T-cell (primary cell): ENCODE data around the gene CCL25. TPM values are rescaled to one million over a fixed set of nuclear protein-coding genes. Genes with fewer than 3 reads are reported as not detected.

ENCODE experiments used
- ATAC-seq, 4 experiments: fragments of 200-7000 bp in 3 of 4; fragments of 150-1000 bp in 1 of 4; cut with Tn5 transposase; replicated peaks in 1 of 4; 1 replicate in 3 of 4; 2 replicates in 1 of 4; pipeline ENCODE4 v1.10.0; 2021; ENCODE audit warnings: moderate library complexity in 3 of 4, mild to moderate bottlenecking in 2 of 4, moderate number of reproducible peaks in 1 of 4
- CTCF ChIA-PET, 2 donors: fragments of 300-600 bp; sonication (Branson Sonifier 250); formaldehyde crosslinking; loops; one replicate each; lab custom pipeline; 2022; ENCODE audit warnings: antibody characterized with exemption in 2 of 2; lab: Charles Lee
- POLR2A ChIA-PET, 2 donors: fragments of 300-600 bp; sonication (Branson Sonifier 250); formaldehyde crosslinking; loops; one replicate each; lab custom pipeline; 2022; ENCODE audit warnings: antibody characterized with exemption in 2 of 2; lab: Charles Lee
- DNase-seq, 35 experiments: peaks; one replicate each; pipeline versions ENCODE4 v3.0.0 to v3.0.0-alpha.2; 2013 to 2023
- H3K27ac ChIP-seq: one replicate; pipeline ENCODE4 v1.5.1; 2013; ENCODE audit warnings: low read length
- H3K27me3 ChIP-seq, 2 experiments: replicated peaks in 1 of 2; 1 replicate in 1 of 2; 2 replicates in 1 of 2; pipeline versions ENCODE4 v1.6.1 to v1.7.0; 2013; ENCODE audit warnings: low read length in 1 of 2, mixed read lengths in 1 of 2; ENCODE audit not compliant: control insufficient read depth in 2 of 2, insufficient read depth in 2 of 2; ENCODE audit errors: extremely low read depth in 1 of 2
- H3K36me3 ChIP-seq, 2 donors: 1 replicate in 1 of 2; 2 replicates in 1 of 2; pipeline versions ENCODE4 v1.6.1 to v1.7.0; 2013; ENCODE audit warnings: low read length in 1 of 2; ENCODE audit not compliant: control insufficient read depth in 2 of 2, insufficient read depth in 1 of 2; ENCODE audit errors: extremely low read depth in 1 of 2
- H3K4me1 ChIP-seq, 2 experiments: 1 replicate in 1 of 2; 2 replicates in 1 of 2; pipeline versions ENCODE4 v1.6.1 to v1.7.0; 2013; ENCODE audit warnings: low read length in 2 of 2, mixed read lengths in 1 of 2; ENCODE audit not compliant: insufficient read depth in 2 of 2, control insufficient read depth in 1 of 2; ENCODE audit errors: extremely low read depth in 1 of 2
- H3K4me3 ChIP-seq, 2 donors: 1 replicate in 1 of 2; 2 replicates in 1 of 2; pipeline versions ENCODE4 v1.5.1 to v1.7.0; 2013; ENCODE audit warnings: mild to moderate bottlenecking in 2 of 2, low read length in 1 of 2, moderate library complexity in 1 of 2; ENCODE audit not compliant: control insufficient read depth in 1 of 2; ENCODE audit errors: extremely low read depth in 1 of 2
- H3K9me3 ChIP-seq: 2 replicates; pipeline ENCODE4 v1.7.0; 2013
- H3K27ac Mint-ChIP-seq, 2 donors: one replicate each; pipeline ENCODE4 v1.8.0; 2020 to 2021; ENCODE audit warnings: mild to moderate bottlenecking in 2 of 2, mixed read lengths in 2 of 2
- H3K27me3 Mint-ChIP-seq, 2 donors: one replicate each; pipeline ENCODE4 v1.8.0; 2021 to 2022; ENCODE audit warnings: mixed read lengths in 2 of 2
- H3K36me3 Mint-ChIP-seq: one replicate; pipeline ENCODE4 v1.8.0; 2021; ENCODE audit warnings: mixed read lengths
- H3K4me1 Mint-ChIP-seq, 3 donors: one replicate each; pipeline ENCODE4 v1.8.0; 2020 to 2022; ENCODE audit warnings: mixed read lengths in 3 of 3, mild to moderate bottlenecking in 1 of 3
- H3K4me3 Mint-ChIP-seq, 3 donors: one replicate each; pipeline ENCODE4 v1.8.0; 2020 to 2022; ENCODE audit warnings: mild to moderate bottlenecking in 3 of 3, mixed read lengths in 3 of 3, moderate library complexity in 3 of 3
- H3K9me3 Mint-ChIP-seq, 3 donors: one replicate each; pipeline ENCODE4 v1.8.0; 2020 to 2022; ENCODE audit warnings: mixed read lengths in 3 of 3
- WGBS: methylation state at CpG from one replicate; pipeline ENCODE4 v1.1.5; 2013; ENCODE audit warnings: missing lambda C conversion rate; ENCODE audit not compliant: insufficient coverage; 5-methylcytosine and 5-hydroxymethylcytosine counted together
- total RNA-seq, 35 experiments: library from RNA in 6 of 35; stranded (reverse) in 6 of 35; fragments of 120-200 nt in 1 of 35; gene quantifications; one replicate each; pipeline versions ENCODE4 v1.2.1 to v1.2.4 and lab custom pipeline; 2013 to 2026

The CCL25 gene
- total RNA-seq, 5 donors from 2014 or later (not counting 1 experiment from before 2014, with no cell fraction given): 1.4 TPM; not detected in 4

DNA sequence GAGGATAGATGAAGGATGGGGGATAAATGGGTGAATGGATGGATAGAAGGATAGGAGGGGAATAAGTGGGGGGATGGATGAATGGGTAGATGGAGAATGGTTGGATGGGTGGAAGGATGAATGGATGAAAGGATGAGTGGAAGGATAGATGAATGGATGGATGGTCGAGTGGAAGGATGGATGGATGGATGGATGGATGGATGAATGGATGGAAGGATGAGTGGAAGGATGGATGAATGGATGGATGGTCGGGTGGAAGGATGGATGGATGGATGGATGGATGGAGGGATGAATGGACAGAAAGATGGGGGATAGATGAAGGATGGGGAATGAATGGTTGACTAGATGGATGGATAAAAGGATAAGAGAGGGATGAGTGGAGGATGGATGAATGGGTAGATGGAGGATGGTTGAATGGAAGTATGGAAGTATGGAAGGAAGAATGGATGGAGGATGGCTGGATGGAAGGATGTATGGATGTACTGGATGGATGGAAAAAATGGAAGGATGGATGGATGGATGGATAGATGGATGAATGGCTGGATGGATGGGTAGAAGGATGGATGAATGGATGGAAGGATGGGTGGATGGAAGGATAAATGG lies 54.8 kb downstream of the CCL25 start:
- H3K9me3 Mint-ChIP-seq: no peaks in the 10 kb centered on the region
- DNase-seq (no peak), ATAC-seq (no peak)
- H3K27ac Mint-ChIP-seq: no peak overlapping the region
- Histone ChIP-seq H3K4me1 (no peaks in the 10 kb centered on the region), H3K27ac (no peak overlapping the region), H3K4me3 (no peak overlapping the region), H3K27me3 (peaks cover 0 to 54% of the 10 kb centered on the region in 2 experiments), H3K36me3 (no peaks in the 10 kb centered on the region), H3K9me3 (no peaks in the 10 kb centered on the region)
- 64% methylated on average over 2 of the region's 2 CpGs for WGBS
- no peaks in the 10 kb centered on the region for H3K4me1 Mint-ChIP-seq
- CTCF ChIA-PET: no interaction called here
- H3K36me3 Mint-ChIP-seq: no peaks in the 10 kb centered on the region
- POLR2A ChIA-PET: no interaction called here
- peaks cover 14 to 30% of the 10 kb centered on the region in 2 donors for H3K27me3 Mint-ChIP-seq
- H3K4me3 Mint-ChIP-seq: no peak overlapping the region

DNA sequence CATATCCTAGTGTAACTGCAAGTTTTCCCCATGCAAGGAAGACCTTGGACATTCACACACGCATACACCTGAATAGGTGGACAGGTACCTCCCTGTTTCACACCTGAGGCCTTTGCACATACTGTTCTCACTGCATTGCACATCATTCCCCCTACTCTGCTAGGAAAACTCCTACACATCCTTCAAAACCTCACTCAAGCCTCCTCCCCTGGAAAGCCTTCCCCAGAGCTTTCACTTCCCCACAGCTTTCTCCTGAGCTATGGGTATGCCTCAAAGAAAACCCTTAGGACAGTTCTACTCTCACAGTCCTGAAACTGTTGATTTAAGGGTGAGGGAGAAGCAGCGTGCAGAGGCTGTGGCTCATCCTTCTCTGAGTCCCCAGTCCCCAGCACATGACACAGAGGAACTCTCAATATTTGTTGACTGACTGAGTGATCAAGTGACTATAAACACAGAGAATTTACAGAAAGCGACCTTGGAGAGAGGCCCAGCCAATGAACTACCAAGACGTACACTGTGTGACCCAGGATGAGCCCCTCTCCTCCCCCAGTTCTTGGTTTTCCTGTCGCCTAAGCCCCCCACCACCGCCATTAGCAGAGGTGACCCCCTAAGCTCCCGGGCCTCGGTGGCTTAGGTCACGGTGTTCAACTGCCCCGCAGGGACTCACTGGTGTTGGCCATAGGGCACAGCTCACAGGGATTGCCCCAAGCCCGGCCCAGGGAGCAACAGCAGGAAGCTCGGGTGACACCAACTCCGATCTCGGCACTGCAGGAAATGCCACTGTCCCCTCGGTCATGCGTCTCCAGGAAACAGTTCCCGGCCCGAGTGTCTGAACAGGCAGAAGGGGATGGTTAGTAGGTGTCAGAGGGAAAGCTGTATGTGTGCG lies 56.2 kb downstream of the CCL25 start:
- WGBS: 66% methylated on average over 10 of the region's 19 CpGs
- Mint-ChIP-seq H3K27me3 (peaks cover 11 to 23% of the 10 kb centered on the region in 2 donors), H3K4me1 (no peaks in the 10 kb centered on the region), H3K4me3 (no peak overlapping the region), H3K9me3 (no peaks in the 10 kb centered on the region), H3K27ac (no peak overlapping the region), H3K36me3 (no peaks in the 10 kb centered on the region)
- Histone ChIP-seq H3K4me3 (no peak overlapping the region), H3K27ac (no peak overlapping the region), H3K4me1 (no peaks in the 10 kb centered on the region), H3K27me3 (peaks cover 0 to 45% of the 10 kb centered on the region in 2 experiments), H3K9me3 (no peaks in the 10 kb centered on the region), H3K36me3 (no peaks in the 10 kb centered on the region)
- CTCF ChIA-PET: no interaction called here
- ATAC-seq (no peak), DNase-seq (no peak)
- POLR2A ChIA-PET: no interaction called here

DNA sequence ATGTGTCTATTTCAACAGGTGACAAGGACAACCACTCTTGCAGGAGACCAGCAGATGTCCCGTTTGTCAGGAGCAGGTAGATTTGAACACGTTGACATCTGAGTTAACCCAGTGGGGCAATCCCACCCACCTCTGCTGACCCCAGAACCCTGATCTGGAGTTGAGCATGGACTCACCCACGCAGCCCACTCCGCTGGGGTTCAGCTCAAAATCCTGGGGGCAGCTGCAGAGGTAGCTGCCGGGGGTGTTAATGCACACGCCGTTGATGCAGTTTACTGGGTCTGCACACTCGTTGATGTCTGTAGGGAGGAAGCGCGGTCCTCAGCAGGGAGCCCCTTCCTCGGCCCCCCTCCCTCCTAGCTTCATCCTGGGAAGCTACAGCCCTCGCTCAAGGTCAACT lies 56.9 kb downstream of the CCL25 start:
- no peaks in the 10 kb centered on the region for H3K9me3 Mint-ChIP-seq
- peaks cover 11 to 23% of the 10 kb centered on the region in 2 donors for H3K27me3 Mint-ChIP-seq
- ATAC-seq (no peak), DNase-seq (no peak)
- Histone ChIP-seq H3K27me3 (peaks cover 0 to 41% of the 10 kb centered on the region in 2 experiments), H3K9me3 (no peaks in the 10 kb centered on the region), H3K4me3 (no peak overlapping the region), H3K27ac (no peak overlapping the region), H3K36me3 (no peaks in the 10 kb centered on the region), H3K4me1 (no peaks in the 10 kb centered on the region)
- CTCF ChIA-PET: no interaction called here
- POLR2A ChIA-PET: no interaction called here
- no peaks in the 10 kb centered on the region for H3K36me3 Mint-ChIP-seq
- no peak overlapping the region for H3K4me3 Mint-ChIP-seq
- H3K4me1 Mint-ChIP-seq: no peaks in the 10 kb centered on the region
- 72% methylated on average over 9 of the region's 12 CpGs for WGBS
- H3K27ac Mint-ChIP-seq: no peak overlapping the region

DNA sequence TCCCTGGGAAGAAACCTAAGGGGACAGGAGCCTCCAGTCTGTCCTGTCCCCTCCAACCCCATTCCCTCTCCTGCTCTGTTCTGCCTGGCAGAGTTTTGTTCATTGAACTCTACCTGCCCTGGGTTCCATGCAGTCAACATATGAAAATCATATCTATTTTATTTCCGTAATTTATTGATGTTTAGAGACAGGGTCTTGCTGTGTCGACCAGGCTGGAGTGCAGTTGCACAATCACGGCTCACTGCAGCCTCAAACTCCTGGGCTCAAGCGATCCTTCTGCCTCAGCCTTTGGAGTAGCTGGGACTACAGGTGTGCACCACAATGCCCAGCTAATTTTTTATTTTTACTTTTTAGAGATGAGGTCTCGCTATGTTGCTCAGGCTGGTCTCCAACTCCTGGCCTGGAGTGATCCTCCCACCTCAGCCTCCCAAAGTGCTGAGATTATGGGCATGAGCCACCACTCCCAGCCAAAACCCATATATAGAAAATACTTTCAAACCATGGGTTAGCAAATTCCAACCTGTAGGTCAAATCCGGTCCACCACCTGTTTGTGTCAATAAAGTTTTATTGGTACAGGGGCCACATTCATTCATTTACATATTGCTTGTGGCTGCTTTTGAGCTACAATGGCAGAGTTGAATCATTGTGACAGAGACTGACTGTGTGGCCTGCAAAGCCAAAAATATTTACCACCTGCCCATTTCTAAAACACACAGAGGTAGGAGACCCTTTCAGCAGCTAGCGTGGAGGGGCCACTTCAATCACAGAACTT lies 57.5 kb downstream of the CCL25 start:
- no peak for DNase-seq
- Mint-ChIP-seq H3K27ac (no peak overlapping the region), H3K27me3 (peaks cover 11 to 22% of the 10 kb centered on the region in 2 donors), H3K9me3 (no peaks in the 10 kb centered on the region), H3K4me3 (no peak overlapping the region), H3K36me3 (no peaks in the 10 kb centered on the region), H3K4me1 (no peaks in the 10 kb centered on the region)
- no peaks in the 10 kb centered on the region for H3K4me1 ChIP-seq
- WGBS: 75% methylated on average over 3 of the region's 7 CpGs
- no peak overlapping the region for H3K4me3 ChIP-seq
- ATAC-seq: no peak
- H3K27me3 ChIP-seq: peaks cover 0 to 45% of the 10 kb centered on the region in 2 experiments
- no peak overlapping the region for H3K27ac ChIP-seq
- no peaks in the 10 kb centered on the region for H3K36me3 ChIP-seq
- ChIA-PET POLR2A (no interaction called here), CTCF (interaction anchor here in 1 of 2 donors (0.5 kb wide), 1 partner anchor 794 kb away, joined by 5 read pairs; no protein-coding TSS in a partner anchor)
- H3K9me3 ChIP-seq: no peaks in the 10 kb centered on the region

DNA sequence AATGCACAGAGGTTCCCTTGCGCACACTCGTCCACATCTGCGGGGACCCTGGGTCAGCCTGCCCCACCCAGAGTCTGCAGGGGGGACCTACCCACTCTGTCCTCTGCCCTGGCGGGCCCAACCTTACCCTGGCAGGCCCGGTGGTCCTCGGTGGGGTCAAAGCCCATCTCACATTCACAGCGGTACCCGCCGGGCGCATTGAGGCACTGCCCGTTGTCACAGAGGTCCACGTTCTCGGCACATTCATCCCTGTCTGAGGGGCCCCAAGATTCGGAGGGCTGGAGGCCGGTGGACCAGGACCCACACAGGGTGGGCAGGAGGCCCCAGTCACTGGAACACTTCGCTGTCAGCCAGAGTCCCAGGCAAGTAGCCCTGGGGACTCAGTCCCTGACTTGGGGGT lies 58.4 kb downstream of the CCL25 start:
- Histone ChIP-seq H3K4me1 (no peaks in the 10 kb centered on the region), H3K27ac (no peak overlapping the region), H3K27me3 (peaks cover 0 to 46% of the 10 kb centered on the region in 2 experiments), H3K9me3 (no peaks in the 10 kb centered on the region), H3K36me3 (no peaks in the 10 kb centered on the region), H3K4me3 (no peak overlapping the region)
- Mint-ChIP-seq H3K36me3 (no peaks in the 10 kb centered on the region), H3K27ac (no peak overlapping the region), H3K27me3 (peaks cover 6 to 17% of the 10 kb centered on the region in 2 donors), H3K9me3 (no peaks in the 10 kb centered on the region), H3K4me1 (no peaks in the 10 kb centered on the region), H3K4me3 (no peak overlapping the region)
- 94% methylated on average over 16 of the region's 16 CpGs for WGBS
- ChIA-PET POLR2A (no interaction called here), CTCF (interaction anchor here in 1 of 2 donors (0.5 kb wide), 1 partner anchor 795 kb away, joined by 5 read pairs; no protein-coding TSS in a partner anchor)
- ATAC-seq (no peak), DNase-seq (no peak)

DNA sequence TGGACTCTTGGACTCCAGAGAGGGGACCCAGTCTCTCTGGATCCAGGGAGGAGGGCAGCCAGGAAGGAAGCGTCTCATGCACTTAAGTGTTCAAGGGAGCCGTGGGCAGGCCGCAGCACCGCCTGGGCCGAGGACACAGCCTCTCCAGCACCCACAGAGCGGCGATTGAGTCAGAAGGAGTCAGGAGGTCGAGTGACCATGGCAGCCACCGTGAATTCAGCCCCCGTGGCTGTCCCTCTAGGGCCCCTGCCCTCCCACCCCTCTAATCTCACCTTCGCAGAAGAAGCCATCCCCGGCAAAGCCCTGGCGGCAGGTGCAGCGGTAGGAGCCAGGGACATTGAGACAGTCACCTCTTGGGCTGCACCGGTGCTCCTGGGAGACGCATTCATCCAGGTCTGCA lies 58.8 kb downstream of the CCL25 start:
- Histone ChIP-seq H3K36me3 (no peaks in the 10 kb centered on the region), H3K4me3 (no peak overlapping the region), H3K27me3 (peaks cover 0 to 46% of the 10 kb centered on the region in 2 experiments), H3K4me1 (no peaks in the 10 kb centered on the region), H3K9me3 (no peaks in the 10 kb centered on the region), H3K27ac (no peak overlapping the region)
- CTCF ChIA-PET: no interaction called here
- Mint-ChIP-seq H3K27me3 (peaks cover 6 to 17% of the 10 kb centered on the region in 2 donors), H3K4me1 (no peaks in the 10 kb centered on the region), H3K9me3 (no peaks in the 10 kb centered on the region), H3K27ac (no peak overlapping the region), H3K36me3 (no peaks in the 10 kb centered on the region), H3K4me3 (no peak overlapping the region)
- WGBS: 82% methylated on average over 12 of the region's 16 CpGs
- POLR2A ChIA-PET: no interaction called here
- ATAC-seq: no peak
- no peak for DNase-seq
